ENCODE results near the gene FCSK. TPM values are rescaled to one million over a fixed set of nuclear protein-coding genes. Genes with fewer than 3 reads are reported as not detected.

FCSK gene
- total RNA-seq, 4 donors from 2014 or later, result 8.0 to 13.5 (median 11.1) TPM

DNA sequence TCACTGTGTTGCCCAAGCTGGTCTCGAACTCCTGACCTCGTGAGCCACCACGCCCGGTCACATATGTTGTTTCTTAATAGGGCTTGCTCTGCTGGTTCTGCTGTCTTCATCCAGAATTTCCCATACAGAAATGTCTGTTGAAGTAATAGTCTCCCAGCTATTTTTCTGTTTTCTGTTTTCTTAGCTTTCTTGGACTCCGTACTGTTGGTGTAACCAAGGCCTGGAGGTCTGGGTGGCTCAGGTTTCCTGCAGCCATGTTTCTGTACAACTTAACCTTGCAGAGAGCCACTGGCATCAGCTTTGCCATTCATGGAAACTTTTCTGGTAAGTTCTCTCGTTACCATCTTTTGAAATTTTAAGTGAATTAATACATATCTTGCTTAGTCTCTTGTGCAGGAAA, 72.0 kb downstream of the FCSK start:
- ATAC-seq (no peak), DNase-seq (no peak)
- Histone ChIP-seq H3K27me3 (no peaks in the 10 kb centered on the region), H3K9me3 (no peaks in the 10 kb centered on the region), H3K4me1 (peaks cover 46 to 53% of the 10 kb centered on the region in 2 donors), H3K4me3 (no peak overlapping the region), H3K36me3 (peaks cover 3 to 41% of the 10 kb centered on the region in 2 donors), H3K27ac (peak overlapping the region in 3 of 4 donors; percentile 25 to 58 (median 48))
- intact Hi-C loops (cut with DNase I; ENCODE audit: low total_unique reads) (no loop called here), in situ Hi-C loops (cut with MboI; ENCODE audit: low sequenced_read_pairs in 4 of 4) (loop anchor here (5.0 to 25.0 kb wide), 2 partner anchors 126 to 236 kb away; no protein-coding TSS in a partner anchor)
- TF ChIP-seq, protein P1, sequence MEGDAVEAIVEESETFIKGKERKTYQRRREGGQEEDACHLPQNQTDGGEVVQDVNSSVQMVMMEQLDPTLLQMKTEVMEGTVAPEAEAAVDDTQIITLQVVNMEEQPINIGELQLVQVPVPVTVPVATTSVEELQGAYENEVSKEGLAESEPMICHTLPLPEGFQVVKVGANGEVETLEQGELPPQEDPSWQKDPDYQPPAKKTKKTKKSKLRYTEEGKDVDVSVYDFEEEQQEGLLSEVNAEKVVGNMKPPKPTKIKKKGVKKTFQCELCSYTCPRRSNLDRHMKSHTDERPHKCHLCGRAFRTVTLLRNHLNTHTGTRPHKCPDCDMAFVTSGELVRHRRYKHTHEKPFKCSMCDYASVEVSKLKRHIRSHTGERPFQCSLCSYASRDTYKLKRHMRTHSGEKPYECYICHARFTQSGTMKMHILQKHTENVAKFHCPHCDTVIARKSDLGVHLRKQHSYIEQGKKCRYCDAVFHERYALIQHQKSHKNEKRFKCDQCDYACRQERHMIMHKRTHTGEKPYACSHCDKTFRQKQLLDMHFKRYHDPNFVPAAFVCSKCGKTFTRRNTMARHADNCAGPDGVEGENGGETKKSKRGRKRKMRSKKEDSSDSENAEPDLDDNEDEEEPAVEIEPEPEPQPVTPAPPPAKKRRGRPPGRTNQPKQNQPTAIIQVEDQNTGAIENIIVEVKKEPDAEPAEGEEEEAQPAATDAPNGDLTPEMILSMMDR (IDR thresholded peaks at IDR 0.05 in 4 of 5, conservative IDR thresholded peaks at IDR 0.05 in 1 of 5), result no peak
- TF ChIP-seq POLR2A (IDR thresholded peaks at IDR 0.05), result no peak

DNA sequence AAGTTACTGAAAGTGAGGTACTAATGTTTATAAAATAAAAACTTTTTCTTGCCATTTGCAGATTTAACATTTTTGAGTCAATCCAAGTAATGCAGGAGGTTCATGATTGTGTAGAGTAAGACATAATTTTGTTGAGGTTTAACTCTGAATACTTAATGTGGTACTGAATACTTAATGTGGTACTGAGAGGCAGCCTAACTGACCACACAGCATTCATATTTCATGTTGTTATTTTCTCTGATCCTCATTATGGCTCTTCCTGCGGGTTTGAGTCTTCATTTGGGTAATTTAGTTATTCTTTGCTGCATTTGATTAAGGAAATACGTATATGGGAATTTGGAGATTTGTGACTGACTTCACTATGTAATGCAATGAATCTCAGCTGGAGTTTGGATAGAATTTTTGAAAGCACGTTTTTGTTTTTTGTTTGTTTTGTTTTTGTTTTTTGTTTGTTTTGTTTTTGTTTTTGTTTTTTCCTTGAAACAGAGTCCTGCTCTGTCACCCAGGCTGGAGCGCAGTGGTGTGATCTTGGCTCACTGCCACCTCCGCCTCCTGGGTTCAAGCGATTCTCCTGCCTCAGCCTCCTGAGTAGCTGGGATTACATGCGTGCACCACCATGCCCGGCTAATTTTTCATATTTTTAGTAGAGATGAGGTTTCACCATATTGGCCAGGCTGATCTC, 73.1 kb downstream of the FCSK start:
- in situ Hi-C loops (cut with MboI; ENCODE audit: low sequenced_read_pairs in 4 of 4) (loop anchor here (5.0 to 25.0 kb wide), 2 partner anchors 125 to 235 kb away; no protein-coding TSS in a partner anchor), intact Hi-C loops (cut with DNase I; ENCODE audit: low total_unique reads) (no loop called here)
- ATAC-seq, result no peak
- Histone ChIP-seq H3K27me3 (no peaks in the 10 kb centered on the region), H3K4me3 (no peak overlapping the region), H3K4me1 (peaks cover 41 to 47% of the 10 kb centered on the region in 2 donors), H3K36me3 (peaks cover 4 to 51% of the 10 kb centered on the region in 2 donors), H3K9me3 (no peaks in the 10 kb centered on the region), H3K27ac (peak overlapping the region in 3 of 4 donors; percentile 24 to 58 (median 25))
- TF ChIP-seq POLR2A (IDR thresholded peaks at IDR 0.05), result no peak
- TF ChIP-seq, protein P1 (IDR thresholded peaks at IDR 0.05 in 4 of 5, conservative IDR thresholded peaks at IDR 0.05 in 1 of 5), result no peak
- DNase-seq, result no peak

DNA sequence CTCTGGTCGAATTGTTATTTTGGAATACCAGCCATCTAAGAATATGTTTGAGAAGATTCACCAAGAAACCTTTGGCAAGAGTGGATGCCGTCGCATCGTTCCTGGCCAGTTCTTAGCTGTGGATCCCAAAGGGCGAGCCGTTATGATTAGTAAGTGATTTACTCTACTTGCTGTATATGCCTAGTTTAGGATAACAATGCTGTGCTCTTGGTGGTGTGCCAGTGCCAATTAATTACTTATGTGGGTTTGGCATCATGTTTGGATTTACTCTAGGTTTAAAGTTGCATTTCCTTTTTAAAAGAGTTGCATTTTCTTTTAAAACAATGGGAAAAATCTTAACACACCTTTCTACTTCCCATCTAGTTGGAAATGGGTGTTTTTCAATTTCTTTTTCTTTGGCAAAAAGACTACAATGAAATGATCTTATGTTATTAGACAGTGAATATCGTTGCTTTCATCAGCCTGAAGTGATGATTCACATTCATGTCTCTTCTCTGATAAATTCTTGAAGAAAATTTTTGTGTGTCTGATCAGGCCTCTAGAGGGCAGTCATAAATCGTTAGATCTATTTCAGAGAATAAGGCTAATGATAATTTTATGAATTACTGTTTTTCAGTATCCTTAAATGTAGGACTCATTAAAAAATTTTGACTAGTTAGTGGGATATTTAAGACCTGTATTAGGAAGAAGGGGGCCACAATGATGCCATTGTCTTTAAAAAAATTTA, 74.8 kb downstream of the FCSK start:
- Histone ChIP-seq H3K9me3 (no peaks in the 10 kb centered on the region), H3K36me3 (peaks cover 4 to 69% of the 10 kb centered on the region in 2 donors), H3K27ac (peak overlapping the region; percentile 19 to 70 (median 48)), H3K4me3 (no peak overlapping the region), H3K4me1 (peaks cover 36 to 41% of the 10 kb centered on the region in 2 donors), H3K27me3 (no peaks in the 10 kb centered on the region)
- intact Hi-C loops (cut with DNase I; ENCODE audit: low total_unique reads), result loop anchor here (1.0 to 2.0 kb wide), 2 partner anchors 124 to 242 kb away; no protein-coding TSS in a partner anchor
- no peak for TF ChIP-seq POLR2A (IDR thresholded peaks at IDR 0.05)
- TF ChIP-seq, protein P1 (IDR thresholded peaks at IDR 0.05 in 4 of 5, conservative IDR thresholded peaks at IDR 0.05 in 1 of 5), result peak; percentile 37 to 61 (median 54)
- ATAC-seq, result peak in 1 of 2 donors; percentile 17
- DNase-seq, result no peak
- in situ Hi-C loops (cut with MboI; ENCODE audit: low sequenced_read_pairs in 4 of 4), result loop anchor here (5.0 to 25.0 kb wide), 2 partner anchors 123 to 233 kb away; no protein-coding TSS in a partner anchor

Other genes with a start within 250 kb of the FCSK start
- 10 to 100 TPM; 15.3 to 33.2 (median 17.2) TPM for gene EXOSC6, start 202.7 kb upstream of the FCSK start, total RNA-seq
- 10 to 100 TPM; 58.0 to 80.4 (median 60.2) TPM for gene AARS1, start 165.1 kb upstream of the FCSK start, total RNA-seq
- gene DDX19B, start 155.4 kb upstream of the FCSK start, total RNA-seq, result 10 to 100 TPM; 26.6 to 38.3 (median 31.9) TPM
- gene DDX19A, start 107.7 kb upstream of the FCSK start, total RNA-seq, result 100 to 1,000 TPM in 2 of 4 donors, 10 to 100 TPM in 2; 44.6 to 112 (median 88.1) TPM
- 10 to 100 TPM; 12.8 to 27.7 (median 22.1) TPM for gene ST3GAL2, start 15.5 kb upstream of the FCSK start, total RNA-seq
- gene COG4, start 69.0 kb downstream of the FCSK start, total RNA-seq, result 100 to 1,000 TPM in 1 of 4 donors, 10 to 100 TPM in 3; 71.8 to 113 (median 82.0) TPM
- gene SF3B3, start 69.2 kb downstream of the FCSK start, total RNA-seq, result 100 to 1,000 TPM in 2 of 4 donors, 10 to 100 TPM in 2; 71.0 to 110 (median 97.2) TPM
- gene IL34, start 192.0 kb downstream of the FCSK start, total RNA-seq, result 10 to 100 TPM in 3 of 4 donors, under 1 TPM in 1; 0.71 to 93.0 (median 22.1) TPM
- gene MTSS2, start 231.5 kb downstream of the FCSK start, total RNA-seq, result 100 to 1,000 TPM in 1 of 4 donors, 10 to 100 TPM in 3; 42.6 to 160 (median 93.9) TPM